Amniotic stem cell (primary cell): Measurements from ENCODE around the gene ZMYND8.
"Not testable (repeated sequence)": the region's sequence is repeated elsewhere in the genome, so short reads cannot be mapped to it uniquely, and the experiment has no call there.

Experiments
- DNase-seq: peaks from one replicate; lab custom pipeline; 2025; lab: John Stamatoyannopoulos, UW

Gene ZMYND8

DNA sequence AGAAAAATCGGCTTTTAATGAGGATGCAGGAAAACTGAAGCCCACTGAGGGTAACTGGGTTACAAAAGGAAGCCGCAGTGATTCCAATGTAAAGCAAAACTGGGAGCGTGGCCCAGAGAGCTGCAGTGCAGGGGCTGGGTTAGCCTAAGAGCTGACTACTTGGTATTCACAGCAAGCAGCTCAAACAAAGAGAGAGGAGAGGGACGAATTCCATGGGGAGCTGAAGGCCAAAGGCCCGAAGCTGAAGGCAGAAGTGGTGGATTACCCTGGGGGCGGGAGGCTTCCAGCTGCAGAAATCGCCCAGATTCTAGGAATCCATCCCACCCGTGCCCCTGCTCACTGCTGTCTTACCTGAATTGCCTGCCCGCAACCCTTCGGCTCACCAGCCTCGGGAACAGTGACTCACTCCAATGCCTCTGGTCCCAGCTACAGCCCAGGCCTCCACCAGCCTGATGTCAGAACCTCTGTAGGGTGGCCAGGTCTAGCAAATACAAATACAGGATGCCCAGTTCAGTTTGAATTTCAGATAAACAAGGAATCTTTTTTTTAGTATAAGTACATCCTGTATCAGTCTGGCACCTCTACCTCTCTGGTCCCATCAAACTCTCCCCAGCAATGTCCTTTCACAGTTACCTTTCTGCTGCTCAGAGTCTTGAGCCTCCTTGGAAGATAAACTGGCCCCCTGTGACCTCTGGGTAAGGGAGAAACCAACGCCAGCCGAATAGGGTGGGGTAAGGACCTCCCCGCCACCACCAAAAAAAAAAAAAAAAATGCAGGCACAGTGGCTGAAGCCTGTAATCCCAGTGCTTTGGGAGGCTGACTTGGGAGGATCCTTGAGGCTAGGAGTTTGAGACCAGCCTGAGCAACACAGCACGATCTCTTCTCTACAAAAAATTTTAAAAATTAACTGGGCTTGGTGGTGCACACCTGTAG, 14.6 kb upstream of the ZMYND8 start:
- DNase-seq: no peak

DNA sequence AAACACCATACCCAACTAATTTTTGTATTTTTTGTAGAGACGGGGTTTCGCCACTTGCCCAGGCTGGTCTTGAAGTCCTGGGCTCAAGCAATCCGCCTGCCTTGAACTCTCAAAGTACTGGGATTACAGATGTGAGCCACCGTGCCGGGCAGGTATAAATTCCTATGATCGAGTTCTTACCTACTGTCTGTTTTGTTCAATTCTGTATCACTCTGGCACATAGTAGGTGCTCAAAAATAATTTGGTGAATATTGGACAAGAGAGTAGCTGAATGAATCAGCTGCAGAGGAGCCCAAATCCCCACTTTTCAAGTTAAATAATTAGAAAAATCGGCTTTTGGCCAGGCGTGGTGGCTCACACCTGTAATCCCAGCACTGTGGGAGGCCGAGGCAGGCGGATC, 13.7 kb upstream of the ZMYND8 start:
- DNase-seq: no peak

DNA sequence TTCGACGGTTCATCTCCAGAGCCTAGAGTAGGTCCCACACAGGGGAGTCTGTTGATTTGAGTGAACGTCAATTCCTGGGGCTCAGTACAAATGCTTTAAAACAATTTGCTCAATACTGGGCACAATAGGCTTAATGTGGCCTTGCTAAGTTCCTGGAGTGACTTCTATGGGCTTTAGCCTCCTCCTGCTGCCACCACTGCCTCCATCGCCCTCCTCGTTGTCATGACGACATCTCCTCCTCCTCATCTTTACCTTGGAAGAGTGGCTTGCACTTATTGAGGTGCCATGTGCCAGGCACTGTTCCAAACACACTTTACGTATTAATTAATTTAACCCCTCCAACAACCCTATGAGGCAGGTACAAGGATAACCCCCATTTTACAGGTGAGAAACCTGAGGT, 11.8 kb upstream of the ZMYND8 start:
- DNase-seq: no peak

DNA sequence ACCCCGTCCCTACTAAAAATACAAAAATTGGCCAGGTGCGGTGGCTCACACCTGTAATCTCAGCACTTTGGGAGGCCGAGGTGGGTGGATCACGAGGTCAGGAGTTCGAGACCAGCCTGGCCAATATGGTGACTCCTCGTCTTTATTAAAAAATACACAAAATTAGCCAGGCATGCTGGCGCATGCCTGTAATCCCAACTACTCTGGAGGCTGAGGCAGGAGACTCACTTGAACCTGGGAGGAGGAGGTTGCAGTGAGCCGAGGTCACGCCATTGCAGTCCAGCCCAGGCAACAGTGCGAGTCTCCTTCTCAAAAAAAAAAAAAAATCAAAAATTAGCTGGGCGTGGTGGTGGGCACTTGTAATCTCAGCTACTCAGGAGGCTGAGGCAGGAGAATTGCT, 9.8 kb upstream of the ZMYND8 start:
- DNase-seq: not testable (repeated sequence)

DNA sequence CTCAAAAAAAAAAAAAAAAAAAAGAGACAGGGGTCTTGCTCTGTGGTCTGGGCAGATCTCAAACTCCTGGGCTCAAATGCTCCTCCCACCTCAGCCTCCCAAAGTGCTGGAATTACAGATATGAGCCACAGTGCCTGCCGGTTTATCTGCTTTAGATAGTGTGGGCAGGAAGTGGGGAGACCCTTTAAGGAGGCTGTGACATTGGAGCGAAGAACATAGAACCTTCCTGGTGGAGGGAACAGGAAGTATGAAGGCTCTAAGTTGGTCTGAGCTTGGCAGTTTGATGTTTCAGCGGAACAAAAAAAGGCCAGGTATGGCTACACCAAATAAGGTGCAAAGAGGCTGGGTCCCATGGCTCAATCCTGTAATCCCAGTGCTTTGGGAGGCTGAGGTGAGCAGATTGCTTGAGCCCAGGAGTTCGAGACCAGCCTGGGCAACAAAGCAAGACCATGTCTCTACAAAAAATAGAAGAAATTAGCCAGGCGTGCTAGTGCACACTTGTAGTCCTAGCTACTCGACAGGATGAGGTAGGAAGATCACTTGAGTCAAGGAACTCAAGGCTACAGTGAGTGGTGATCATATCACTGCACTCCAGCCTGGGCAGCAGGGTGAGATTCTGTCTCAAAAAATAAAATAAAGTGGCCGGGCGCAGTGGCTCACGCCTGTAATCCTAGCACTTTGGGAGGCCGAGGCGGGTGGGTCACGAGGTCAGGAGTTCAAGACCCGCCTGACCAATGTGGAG, 8.7 kb upstream of the ZMYND8 start:
- no peak for DNase-seq

DNA sequence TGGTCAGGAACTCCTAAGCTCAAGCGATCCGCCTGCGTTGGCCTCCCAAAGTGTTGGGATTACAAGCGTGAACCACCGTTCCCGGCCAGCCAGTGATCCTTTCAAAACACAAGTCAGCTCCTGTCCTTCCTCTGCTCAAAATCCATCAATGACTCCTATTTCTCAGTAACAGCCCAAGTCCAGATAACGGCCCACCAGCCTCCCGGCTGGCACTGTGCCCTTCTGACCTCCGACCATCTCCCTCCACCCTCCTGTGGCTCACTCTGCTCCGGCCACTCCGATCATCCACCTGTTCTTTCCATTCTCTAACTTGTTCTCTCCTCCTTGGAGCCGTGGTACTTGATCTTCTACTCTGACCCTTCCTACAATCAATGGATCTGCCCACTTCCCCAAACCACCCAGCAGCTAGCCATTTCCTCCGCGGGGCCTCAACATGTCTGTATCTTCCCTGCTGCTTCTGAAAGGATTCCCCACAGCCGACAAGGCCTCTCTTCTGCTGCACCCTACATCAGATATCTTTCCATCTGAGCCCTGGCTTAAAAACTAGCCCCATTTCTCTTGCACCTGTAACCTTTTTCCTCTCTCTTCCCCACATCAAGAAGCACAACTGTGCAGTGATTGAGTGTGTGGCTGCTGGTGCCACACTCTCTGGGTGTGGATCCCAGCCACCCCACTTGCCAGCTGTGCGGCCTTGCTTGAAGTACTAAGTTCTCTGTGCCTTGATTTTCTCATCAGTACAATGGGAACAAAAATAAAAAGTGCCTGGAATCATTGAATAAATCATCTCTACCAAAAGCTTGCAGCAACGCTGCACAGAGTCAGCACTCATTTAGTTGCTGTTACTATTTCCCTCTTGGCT, 6.1 kb upstream of the ZMYND8 start:
- DNase-seq: no peak

DNA sequence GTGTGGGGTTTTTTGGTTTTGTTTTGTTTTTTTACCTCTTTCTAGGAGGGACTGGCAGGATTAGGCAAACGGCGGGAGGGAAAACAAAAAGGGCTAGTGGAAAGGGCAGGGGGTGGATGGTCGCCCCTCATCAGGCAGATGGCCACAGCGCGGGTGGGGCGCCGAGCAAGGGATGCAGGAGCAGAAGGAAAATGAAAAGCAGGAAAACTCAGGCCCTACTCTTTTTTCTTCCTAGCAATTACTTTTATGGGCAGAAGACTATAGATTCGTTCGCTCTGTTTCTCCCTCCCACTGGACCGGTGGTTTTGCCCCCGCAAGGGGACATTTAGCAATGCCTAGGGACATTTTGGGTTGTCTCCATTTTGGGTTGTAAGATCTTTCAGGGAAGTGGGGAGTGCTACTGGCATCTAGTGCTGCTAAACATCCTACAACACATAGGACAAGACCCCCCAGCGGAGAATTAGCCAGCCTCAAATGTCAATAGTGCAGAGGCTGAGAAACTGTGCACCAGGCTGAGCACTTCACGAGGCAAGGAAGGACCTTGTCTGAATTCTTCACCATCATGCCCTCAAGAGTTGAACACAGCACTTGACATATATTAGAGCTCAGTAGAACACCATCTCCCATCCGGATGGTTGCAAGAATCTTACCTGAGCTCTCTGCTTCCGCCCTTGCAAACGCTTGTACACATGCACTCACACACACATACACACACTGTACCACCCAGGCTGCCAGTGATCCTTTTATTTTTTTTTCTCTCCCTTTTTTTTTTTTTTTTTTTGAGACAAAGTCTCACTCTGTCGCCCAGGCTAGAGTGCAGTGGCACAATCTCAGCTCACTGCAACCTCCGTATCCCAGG, 4.8 kb upstream of the ZMYND8 start:
- DNase-seq: no peak

DNA sequence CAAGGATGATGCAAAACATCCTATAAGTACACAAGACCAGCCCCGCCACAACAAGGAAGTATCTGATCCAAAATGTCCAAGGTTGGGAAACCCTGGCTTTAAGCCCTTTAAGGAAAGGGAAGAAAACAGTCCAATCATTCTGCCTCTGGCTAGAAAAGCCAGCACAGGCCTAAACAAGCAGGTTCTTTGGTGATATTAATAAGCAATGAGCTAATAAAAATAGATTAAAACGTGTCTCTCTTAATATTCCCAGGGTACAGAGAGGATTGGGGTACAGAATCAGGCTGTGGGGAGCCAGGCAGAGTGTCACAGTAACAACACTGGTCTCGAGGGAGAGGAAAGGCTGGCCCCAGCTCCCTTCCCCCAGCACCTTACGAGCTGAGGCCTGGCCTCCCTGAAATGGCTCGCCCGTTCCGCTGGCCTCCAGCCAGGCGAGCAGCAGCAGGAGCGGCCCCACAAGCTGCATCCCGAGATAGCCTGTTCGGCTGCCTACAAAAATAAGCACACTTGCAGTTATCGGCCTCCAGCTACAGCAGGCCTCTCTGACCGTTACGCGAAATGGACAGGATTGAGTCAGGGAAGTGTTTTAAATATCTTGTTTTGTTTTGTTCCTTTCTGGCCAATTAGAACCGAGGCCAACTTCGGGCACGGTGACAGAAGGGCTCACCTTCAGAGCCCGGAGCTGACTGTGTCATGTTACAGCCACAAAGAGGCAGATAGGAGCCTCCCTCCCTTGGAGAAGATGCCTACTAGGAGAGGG, 4.0 kb upstream of the ZMYND8 start:
- DNase-seq: peak; percentile 70

DNA sequence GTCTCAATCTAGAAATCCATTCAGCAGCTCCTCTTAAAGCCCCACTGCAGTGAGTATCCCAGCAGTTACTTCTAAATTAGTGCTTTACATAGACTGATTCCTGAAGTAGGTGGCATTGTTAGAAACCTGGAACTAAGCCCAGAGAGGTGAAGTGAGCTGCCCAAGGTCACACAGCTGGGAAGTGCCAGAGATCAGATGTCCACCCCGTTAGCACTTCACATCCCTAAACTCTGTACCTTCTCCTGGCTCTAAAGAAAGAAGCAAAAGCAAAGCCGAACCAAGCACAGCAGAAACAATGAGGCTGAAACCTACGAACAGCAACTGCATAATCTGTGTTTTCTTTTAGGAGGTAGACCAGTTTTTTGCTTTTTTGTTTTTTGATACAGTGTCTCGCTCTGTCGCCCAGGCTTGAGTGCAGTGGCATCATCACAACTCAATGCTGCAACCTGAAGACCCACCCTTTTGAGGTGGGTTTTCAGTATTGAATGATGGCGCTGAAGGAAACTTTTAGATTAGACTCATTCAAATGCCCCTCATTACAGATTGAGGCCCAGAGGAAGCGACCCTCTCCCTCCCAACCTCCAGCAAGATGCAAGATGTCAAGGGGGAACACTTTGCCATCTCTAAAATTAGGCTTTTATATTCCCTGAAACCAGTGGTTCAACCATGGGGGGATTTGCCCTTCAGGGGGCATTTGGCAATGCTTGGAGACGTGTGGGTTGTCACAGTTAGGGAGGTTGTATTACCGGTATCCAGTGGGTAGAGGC, 3.2 kb upstream of the ZMYND8 start:
- DNase-seq: no peak

DNA sequence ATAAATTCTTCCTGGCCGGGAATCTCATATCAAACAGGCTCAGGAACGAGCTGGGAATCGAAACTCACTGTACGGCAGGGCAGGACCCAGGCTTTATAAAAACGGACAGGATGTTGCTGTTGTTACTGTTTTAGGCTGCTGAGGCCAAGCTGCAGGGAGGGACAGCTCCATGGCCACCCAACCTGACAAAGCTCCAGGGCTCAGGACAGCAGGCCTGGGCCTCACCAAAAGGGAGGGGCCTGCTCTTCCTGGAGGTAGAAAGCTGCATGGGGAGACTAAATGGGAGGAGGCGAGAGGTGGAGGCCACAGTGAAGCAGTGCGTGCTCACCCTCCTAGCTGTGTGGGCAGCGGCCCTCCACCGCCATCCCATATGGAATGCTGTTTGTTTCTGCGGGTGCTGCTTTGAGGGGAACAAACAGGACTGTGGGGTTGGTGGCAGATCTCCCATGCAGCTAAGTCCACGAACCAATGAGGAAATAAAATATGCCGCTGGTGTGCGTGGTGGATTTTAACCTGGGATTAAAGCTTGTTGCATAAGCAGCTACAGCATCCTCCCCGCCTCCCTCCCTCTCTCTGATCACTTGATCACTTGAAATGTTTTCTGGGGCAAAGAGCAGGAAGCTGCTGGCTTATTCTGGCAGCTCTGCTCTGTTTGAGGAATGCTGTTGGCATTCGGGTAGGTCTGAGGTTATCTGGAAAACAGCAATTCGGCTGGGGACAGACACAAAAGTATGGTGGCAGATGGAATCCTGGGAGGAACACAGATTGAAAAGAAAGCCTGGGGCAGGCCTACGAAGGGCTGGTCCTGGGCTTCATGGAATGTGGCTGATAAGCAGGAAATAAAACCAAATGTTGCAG, 2.4 kb upstream of the ZMYND8 start:
- DNase-seq: peak; percentile 59

DNA sequence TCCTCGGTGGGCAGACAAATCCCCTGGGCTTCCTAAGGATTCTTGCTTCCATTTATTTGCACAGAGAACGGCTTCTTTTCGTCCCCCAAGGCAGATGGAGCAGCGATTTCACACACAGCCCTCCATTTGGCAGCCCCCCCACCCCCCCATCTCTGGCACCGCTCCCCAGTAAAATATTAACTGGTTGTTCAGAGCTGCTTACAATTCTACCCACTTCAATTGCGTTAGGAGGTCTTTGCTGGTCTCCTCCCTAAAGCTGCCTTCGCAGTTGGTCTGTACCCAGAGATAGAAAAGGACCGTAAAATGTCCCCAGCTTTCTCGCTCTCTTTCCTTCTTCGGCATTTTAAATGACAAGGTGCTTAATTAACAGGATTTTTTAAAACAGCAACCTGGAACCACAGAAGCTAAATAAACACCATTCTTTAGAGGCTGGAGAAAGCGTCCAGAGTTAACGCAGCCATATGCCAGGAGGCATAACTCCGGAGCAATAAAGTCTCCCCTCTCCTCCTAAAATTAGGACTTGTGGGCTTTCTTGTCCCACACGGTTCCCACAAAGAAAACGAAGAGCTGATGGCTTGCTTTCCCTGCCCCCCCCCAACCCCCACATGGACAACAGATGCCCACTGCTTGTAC, 1.7 kb upstream of the ZMYND8 start:
- no peak for DNase-seq

DNA sequence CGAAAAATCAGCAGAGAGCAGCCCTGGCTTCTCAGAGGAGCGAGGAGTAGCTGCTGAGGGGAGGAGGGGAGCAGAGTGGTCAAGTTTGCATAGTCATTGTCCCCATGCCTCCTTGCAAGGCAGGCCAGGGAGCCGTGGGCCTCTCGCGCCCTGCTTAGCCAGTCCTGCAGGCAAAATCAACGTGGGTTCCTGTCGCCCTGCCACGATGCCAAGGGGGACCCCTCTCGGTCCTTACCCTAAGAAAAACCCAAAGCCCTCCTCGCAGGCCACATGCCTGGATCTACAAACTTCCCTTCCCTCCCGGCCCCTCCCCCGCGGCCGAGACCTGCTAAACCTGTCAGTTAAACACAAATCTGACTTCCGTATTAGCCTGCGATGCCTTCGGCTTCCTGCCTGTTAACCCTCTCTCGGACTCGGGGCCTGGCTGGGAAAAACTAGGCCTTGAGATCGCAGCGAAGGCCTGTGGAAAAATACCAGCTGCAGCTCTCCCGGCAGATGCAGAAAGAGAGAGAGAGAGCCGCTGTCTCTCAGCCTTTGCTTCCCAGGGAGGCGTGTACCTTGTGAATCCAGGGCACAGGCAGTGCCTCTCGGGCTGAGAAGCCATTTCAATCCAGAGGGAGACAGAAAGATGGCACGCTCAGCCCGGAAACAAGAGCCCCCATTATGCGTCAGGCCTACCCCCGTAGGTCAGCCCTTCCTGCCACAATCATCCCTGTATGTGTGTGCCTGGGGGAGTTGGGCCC, 968 bp upstream of the ZMYND8 start:
- DNase-seq: peak; percentile 42

DNA sequence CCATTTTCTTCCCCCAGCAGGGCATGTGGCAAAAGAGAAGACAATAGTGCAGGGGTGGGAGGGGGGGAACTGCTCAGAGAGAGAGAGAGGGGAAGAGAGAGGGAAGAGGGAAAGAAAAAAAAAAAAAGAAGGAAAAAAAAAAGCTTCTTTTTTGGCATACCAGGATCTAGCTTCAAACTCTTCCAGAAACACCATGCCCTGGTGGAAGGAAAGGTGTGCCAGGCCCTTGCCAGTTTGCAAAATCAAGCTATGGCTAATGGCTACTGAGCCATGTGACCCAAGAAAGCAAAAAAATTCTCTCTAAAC, 326 bp downstream of the ZMYND8 start:
- DNase-seq: no peak

DNA sequence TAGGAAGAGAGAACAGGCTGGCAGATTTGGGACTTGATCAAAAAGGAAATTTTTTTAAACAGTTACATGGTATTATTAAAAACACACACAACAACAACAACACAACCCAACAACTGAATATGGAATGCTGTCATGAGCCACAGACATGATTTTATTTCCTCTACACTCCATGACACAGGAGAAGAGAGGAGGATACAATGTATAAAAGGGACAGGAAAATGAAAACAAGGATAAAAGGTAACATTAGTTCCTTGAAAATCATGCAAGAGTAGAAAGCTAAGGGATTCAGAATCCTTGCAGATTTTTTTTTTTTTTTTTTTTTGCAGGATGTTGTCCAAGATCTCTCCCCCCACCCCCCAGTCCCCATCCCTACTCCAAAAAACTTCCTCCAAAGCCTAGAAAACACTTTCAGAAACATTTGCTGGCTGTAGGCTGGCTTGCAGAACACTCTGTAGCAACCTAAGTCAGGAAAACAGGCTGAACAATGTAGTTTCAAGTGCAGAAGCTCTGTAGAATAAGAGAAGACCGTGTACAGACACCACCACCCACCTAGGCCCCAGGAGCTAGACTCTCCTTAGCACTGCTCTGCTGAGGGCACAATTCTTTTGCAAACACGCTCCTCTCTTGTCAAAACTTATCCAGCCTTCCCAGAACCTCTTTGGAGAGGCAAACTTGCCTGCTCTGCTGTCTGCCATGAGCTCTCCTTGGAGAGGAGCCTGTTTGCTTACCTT, 845 bp downstream of the ZMYND8 start:
- DNase-seq: no peak

DNA sequence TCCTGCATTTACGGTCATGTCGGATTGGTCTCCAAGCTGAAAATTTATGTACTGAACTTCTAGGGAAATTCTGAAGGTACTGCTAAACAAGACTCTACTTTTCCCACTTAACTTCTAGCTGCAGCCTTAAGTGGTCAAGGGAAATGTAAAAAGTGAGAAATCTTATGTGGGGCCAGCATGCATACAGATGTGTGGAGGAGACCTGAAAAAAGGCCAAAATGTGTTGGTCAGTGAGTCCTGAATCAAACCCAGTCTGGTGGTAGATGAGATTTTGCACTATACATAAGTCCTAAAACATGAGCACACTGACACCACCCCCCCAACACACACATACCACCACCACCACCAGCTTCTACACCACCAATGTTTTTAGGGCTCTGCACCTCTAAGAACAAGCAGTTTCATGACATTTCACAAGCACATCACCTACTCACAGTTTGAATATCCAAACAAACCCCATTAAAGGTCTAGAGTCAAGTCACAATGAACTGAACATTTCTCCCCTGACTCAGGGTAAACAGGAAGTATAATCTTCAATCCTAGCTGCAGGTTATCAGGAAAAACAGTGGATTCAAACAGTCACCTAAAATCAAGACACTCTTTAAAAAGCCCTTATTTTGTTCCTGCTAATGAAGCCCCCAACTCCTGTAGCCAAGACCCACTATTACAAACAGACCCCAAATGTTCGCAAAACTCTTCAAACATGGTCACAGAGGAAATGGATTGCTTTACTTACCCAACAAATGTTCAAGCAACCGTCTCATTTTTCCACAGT, 1.6 kb downstream of the ZMYND8 start:
- DNase-seq: no peak

DNA sequence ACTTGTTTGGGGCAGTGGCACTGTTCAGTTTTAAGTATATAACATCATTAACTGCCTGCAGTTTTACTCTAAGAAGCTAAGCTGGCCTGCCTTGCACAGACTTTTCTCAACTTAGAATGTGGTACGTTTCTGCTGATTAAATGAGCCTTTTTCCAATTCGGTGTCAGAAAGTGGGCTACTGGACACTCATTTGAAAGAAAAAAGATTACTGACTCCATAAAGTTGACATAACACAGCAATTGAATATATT, 2.1 kb downstream of the ZMYND8 start:
- no peak for DNase-seq
